GM23338 (cell line): ENCODE data around the gene TRPM2. TPM values are rescaled to one million over a fixed set of nuclear protein-coding genes. Genes with fewer than 3 reads are reported as not detected.

Experiments
- ATAC-seq: fragments of 200-7000 bp; cut with Tn5 transposase; 3 replicates; pipeline ENCODE4 v1.9.1; 2020
- DNase-seq: peaks from one replicate; pipeline ENCODE4 v3.0.0-alpha.2; 2015; ENCODE audit warnings: low spot score
- H2AFZ ChIP-seq: fragments of 200-600 bp; sonication (generic); 2 replicates; pipeline ENCODE4 v1.8.0; 2016; ENCODE audit warnings: antibody characterized with exemption, mild to moderate bottlenecking, moderate library complexity
- H3F3A ChIP-seq: fragments of 200-600 bp; sonication (generic); replicated peaks from 2 replicates; pipeline ENCODE4 v1.8.0; 2017; ENCODE audit warnings: antibody characterized with exemption, mixed run types, low read depth
- H3K27ac ChIP-seq: fragments of 200-600 bp; sonication (generic); 2 replicates; pipeline ENCODE4 v1.6.1; 2016; ENCODE audit warnings: low read depth
- H3K27me3 ChIP-seq: fragments of 200-600 bp; sonication (generic); 2 replicates; pipeline ENCODE4 v1.8.0; 2016; ENCODE audit warnings: mild to moderate bottlenecking, mixed run types, moderate library complexity; ENCODE audit not compliant: insufficient read depth
- H3K36me3 ChIP-seq: fragments of 200-600 bp; sonication (generic); 2 replicates; pipeline ENCODE4 v1.8.0; 2016; ENCODE audit warnings: mild to moderate bottlenecking; ENCODE audit not compliant: insufficient read depth
- H3K4me1 ChIP-seq: fragments of 200-600 bp; sonication (generic); 2 replicates; pipeline ENCODE4 v1.8.0; 2016; ENCODE audit warnings: mild to moderate bottlenecking, moderate library complexity; ENCODE audit not compliant: insufficient read depth
- H3K4me2 ChIP-seq: fragments of 200-600 bp; sonication (generic); 2 replicates; pipeline ENCODE4 v1.7.1; 2017; ENCODE audit warnings: mixed run types
- H3K4me3 ChIP-seq: fragments of 200-600 bp; sonication (generic); 2 replicates; pipeline ENCODE4 v1.6.1; 2016; ENCODE audit warnings: mixed run types
- H3K79me2 ChIP-seq: fragments of 200-600 bp; sonication (generic); replicated peaks from 2 replicates; pipeline ENCODE4 v1.8.0; 2017; ENCODE audit warnings: mild to moderate bottlenecking; ENCODE audit not compliant: insufficient read depth
- H3K9me2 ChIP-seq: fragments of 200-600 bp; sonication (generic); 2 replicates; pipeline ENCODE4 v1.8.0; 2017; ENCODE audit not compliant: insufficient read depth
- H4K20me1 ChIP-seq: fragments of 200-600 bp; sonication (generic); replicated peaks from 2 replicates; pipeline ENCODE4 v1.8.0; 2017; ENCODE audit warnings: mild to moderate bottlenecking; ENCODE audit not compliant: insufficient read depth
- H3K27ac Mint-ChIP-seq: 2 replicates; pipeline ENCODE4 v1.8.0; 2020; ENCODE audit warnings: inconsistent platforms, mild to moderate bottlenecking, moderate library complexity, mixed read lengths
- H3K27me3 Mint-ChIP-seq: 3 replicates; pipeline ENCODE4 v1.8.0; 2022; ENCODE audit warnings: low read depth, mild to moderate bottlenecking, moderate library complexity, mixed read lengths, inconsistent platforms; ENCODE audit not compliant: insufficient read depth, poor library complexity
- H3K36me3 Mint-ChIP-seq: 3 replicates; pipeline ENCODE4 v1.8.0; 2021; ENCODE audit warnings: low read depth, mild to moderate bottlenecking, inconsistent platforms, moderate library complexity, mixed read lengths
- H3K4me1 Mint-ChIP-seq: 3 replicates; pipeline ENCODE4 v1.8.0; 2020; ENCODE audit warnings: mild to moderate bottlenecking, inconsistent platforms, mixed read lengths
- H3K4me3 Mint-ChIP-seq: 3 replicates; pipeline ENCODE4 v1.8.0; 2021; ENCODE audit warnings: moderate library complexity, mild to moderate bottlenecking, inconsistent platforms, mixed read lengths
- H3K9me3 Mint-ChIP-seq: 3 replicates; pipeline ENCODE4 v1.8.0; 2020; ENCODE audit warnings: moderate library complexity, mild to moderate bottlenecking, inconsistent platforms, mixed read lengths
- CREB1 ChIP-seq: fragments of 250-450 bp; sonication (Bioruptor Pico); IDR thresholded peaks from 2 replicates; pipeline ENCODE4 v1.5.0; 2020; ENCODE audit warnings: low read depth, mild to moderate bottlenecking, moderate library complexity
- EZH2 ChIP-seq: fragments of 200-600 bp; sonication (generic); IDR thresholded peaks from one replicate; pipeline ENCODE4 v1.8.0; 2017; ENCODE audit warnings: antibody characterized with exemption, mild to moderate bottlenecking, low read depth; ENCODE audit not compliant: unreplicated experiment
- EZH2phosphoT487 ChIP-seq: fragments of 200-600 bp; sonication (generic); IDR thresholded peaks from one replicate; pipeline ENCODE4 v1.8.1; 2018; ENCODE audit warnings: antibody characterized with exemption; ENCODE audit not compliant: unreplicated experiment
- JUNB ChIP-seq: IDR thresholded peaks from one replicate; pipeline ENCODE4 v1.6.1; 2016; ENCODE audit warnings: antibody characterized with exemption; ENCODE audit not compliant: unreplicated experiment
- NANOG ChIP-seq: IDR thresholded peaks from 2 replicates; pipeline ENCODE4 v1.6.1; 2016; ENCODE audit warnings: antibody characterized with exemption, borderline replicate concordance
- POLR2AphosphoS5 ChIP-seq: IDR thresholded peaks from 2 replicates; pipeline ENCODE4 v1.6.1; 2016; ENCODE audit warnings: antibody characterized with exemption, low read depth
- STAT1 ChIP-seq: IDR thresholded peaks from one replicate; pipeline ENCODE4 v1.6.1; 2016; ENCODE audit warnings: antibody characterized with exemption; ENCODE audit not compliant: unreplicated experiment
- ZNF114 ChIP-seq: fragments of 250-450 bp; sonication (Bioruptor Pico); IDR thresholded peaks from 2 replicates; pipeline ENCODE4 v1.5.0; 2020; ENCODE audit warnings: mild to moderate bottlenecking, moderate library complexity
- ZNF331 ChIP-seq: fragments of 250-450 bp; sonication (Bioruptor Pico); IDR thresholded peaks from 2 replicates; pipeline ENCODE4 v1.5.0; 2020; ENCODE audit warnings: low read depth, mild to moderate bottlenecking, moderate library complexity
- polyA plus RNA-seq: library from polyadenylated mRNA; unstranded; fragments of >200 nt; fragmentation: Nextera tagmentation; extraction: Ambion mirVana; gene quantifications from 2 replicates; pipeline ENCODE4 v1.2.1, GENCODE V29; 2016
- total RNA-seq: library from RNA; depleted of rRNA; stranded (reverse); fragments of >200 nt; shearing (Covaris generic); gene quantifications from 2 replicates; pipeline ENCODE4 v1.2.3, GENCODE V29; 2014
- TF ChIP-seq, protein P1 (sequence below): IDR thresholded peaks from 2 replicates; pipeline ENCODE4 v1.6.1; 2016; ENCODE audit warnings: antibody characterized with exemption
- TF ChIP-seq, protein P2 (sequence below): IDR thresholded peaks from one replicate; pipeline ENCODE4 v1.6.1; 2018; ENCODE audit warnings: antibody characterized with exemption; ENCODE audit not compliant: unreplicated experiment
- TF ChIP-seq, protein P3 (sequence below), 2 experiments: fragments of 200-600 bp in 1 of 2; sonication (generic) in 1 of 2; conservative IDR thresholded peaks; 2 replicates each; pipeline versions ENCODE4 v1.5.1 to v1.6.1; 2016 to 2017; ENCODE audit warnings: antibody characterized with exemption in 2 of 2, low read depth in 2 of 2, mild to moderate bottlenecking in 2 of 2, moderate library complexity in 1 of 2
- TF ChIP-seq, protein P4 (sequence below): fragments of 250-450 bp; sonication (Bioruptor Pico); IDR thresholded peaks from 2 replicates; pipeline ENCODE4 v1.5.0; 2020; ENCODE audit warnings: mild to moderate bottlenecking, moderate library complexity

The TRPM2 gene
- total and polyA plus RNA-seq, 2 experiments from 2014 or later: 0.53 to 0.83 TPM

DNA sequence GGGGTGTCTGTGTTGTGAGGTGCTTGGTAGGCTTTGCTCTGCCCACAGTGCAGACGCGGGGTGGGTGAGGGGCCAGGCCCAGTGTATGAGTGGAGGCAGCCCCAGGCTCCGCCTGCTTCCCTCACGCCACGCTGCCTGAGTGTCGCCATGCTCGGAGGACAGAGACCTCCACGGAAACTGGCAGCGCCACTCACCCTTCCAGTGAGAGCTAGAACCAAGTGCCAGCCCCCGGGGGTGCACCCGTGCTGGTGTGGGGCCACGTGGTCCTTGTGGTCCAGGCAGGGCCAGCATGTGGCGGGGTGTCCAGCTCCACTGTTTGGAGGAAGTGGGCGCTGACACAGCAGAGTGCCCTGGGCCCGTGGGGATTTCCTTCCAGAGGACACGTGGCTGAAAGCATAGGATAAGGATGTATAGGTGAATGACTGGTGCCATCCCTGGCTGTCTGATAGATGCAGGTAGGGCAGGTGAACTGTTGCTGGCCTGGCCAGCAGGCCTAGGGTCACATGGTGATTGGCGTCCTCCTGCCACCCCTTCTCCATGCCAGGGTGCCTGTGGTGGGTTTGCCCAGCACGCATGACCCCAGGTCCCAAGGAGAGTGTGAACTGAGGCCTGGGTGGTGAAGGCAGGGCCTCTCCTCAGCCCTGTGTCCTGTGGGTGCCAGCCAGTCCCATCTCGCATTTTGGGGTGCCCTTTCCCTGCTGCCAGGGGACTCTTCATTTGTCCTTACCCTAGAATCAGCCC is 105.7 kb downstream of the TRPM2 start:
- Histone ChIP-seq H2AFZ (no peak overlapping the region), H3K27me3 (no peaks in the 10 kb centered on the region), H3K9me2 (no peaks in the 10 kb centered on the region), H3K4me2 (no peak overlapping the region), H3K4me1 (no peaks in the 10 kb centered on the region), H3F3A (no peaks in the 10 kb centered on the region), H3K36me3 (no peaks in the 10 kb centered on the region), H3K4me3 (no peak overlapping the region), H4K20me1 (no peaks in the 10 kb centered on the region), H3K27ac (no peak overlapping the region), H3K79me2 (no peaks in the 10 kb centered on the region)
- Mint-ChIP-seq H3K4me1 (peaks cover 13% of the 10 kb centered on the region), H3K4me3 (no peak overlapping the region), H3K9me3 (no peaks in the 10 kb centered on the region; the same call in 2 of the 3 replicates), H3K27ac (no peak overlapping the region), H3K27me3 (peaks cover 16% of the 10 kb centered on the region), H3K36me3 (peaks cover 3% of the 10 kb centered on the region; the same call in 1 of the 3 replicates)
- TF ChIP-seq POLR2AphosphoS5 (no peak), ZNF114 (CRISPR knock-in tag) (no peak), ZNF331 (CRISPR knock-in tag) (no peak), NANOG (no peak), JUNB (no peak), EZH2phosphoT487 (no peak), EZH2 (no peak), STAT1 (no peak), CREB1 (CRISPR knock-in tag) (no peak)
- TF ChIP-seq, protein P1, sequence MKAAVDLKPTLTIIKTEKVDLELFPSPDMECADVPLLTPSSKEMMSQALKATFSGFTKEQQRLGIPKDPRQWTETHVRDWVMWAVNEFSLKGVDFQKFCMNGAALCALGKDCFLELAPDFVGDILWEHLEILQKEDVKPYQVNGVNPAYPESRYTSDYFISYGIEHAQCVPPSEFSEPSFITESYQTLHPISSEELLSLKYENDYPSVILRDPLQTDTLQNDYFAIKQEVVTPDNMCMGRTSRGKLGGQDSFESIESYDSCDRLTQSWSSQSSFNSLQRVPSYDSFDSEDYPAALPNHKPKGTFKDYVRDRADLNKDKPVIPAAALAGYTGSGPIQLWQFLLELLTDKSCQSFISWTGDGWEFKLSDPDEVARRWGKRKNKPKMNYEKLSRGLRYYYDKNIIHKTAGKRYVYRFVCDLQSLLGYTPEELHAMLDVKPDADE: no peak
- TF ChIP-seq, protein P2, sequence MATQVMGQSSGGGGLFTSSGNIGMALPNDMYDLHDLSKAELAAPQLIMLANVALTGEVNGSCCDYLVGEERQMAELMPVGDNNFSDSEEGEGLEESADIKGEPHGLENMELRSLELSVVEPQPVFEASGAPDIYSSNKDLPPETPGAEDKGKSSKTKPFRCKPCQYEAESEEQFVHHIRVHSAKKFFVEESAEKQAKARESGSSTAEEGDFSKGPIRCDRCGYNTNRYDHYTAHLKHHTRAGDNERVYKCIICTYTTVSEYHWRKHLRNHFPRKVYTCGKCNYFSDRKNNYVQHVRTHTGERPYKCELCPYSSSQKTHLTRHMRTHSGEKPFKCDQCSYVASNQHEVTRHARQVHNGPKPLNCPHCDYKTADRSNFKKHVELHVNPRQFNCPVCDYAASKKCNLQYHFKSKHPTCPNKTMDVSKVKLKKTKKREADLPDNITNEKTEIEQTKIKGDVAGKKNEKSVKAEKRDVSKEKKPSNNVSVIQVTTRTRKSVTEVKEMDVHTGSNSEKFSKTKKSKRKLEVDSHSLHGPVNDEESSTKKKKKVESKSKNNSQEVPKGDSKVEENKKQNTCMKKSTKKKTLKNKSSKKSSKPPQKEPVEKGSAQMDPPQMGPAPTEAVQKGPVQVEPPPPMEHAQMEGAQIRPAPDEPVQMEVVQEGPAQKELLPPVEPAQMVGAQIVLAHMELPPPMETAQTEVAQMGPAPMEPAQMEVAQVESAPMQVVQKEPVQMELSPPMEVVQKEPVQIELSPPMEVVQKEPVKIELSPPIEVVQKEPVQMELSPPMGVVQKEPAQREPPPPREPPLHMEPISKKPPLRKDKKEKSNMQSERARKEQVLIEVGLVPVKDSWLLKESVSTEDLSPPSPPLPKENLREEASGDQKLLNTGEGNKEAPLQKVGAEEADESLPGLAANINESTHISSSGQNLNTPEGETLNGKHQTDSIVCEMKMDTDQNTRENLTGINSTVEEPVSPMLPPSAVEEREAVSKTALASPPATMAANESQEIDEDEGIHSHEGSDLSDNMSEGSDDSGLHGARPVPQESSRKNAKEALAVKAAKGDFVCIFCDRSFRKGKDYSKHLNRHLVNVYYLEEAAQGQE: no peak
- TF ChIP-seq, protein P3, sequence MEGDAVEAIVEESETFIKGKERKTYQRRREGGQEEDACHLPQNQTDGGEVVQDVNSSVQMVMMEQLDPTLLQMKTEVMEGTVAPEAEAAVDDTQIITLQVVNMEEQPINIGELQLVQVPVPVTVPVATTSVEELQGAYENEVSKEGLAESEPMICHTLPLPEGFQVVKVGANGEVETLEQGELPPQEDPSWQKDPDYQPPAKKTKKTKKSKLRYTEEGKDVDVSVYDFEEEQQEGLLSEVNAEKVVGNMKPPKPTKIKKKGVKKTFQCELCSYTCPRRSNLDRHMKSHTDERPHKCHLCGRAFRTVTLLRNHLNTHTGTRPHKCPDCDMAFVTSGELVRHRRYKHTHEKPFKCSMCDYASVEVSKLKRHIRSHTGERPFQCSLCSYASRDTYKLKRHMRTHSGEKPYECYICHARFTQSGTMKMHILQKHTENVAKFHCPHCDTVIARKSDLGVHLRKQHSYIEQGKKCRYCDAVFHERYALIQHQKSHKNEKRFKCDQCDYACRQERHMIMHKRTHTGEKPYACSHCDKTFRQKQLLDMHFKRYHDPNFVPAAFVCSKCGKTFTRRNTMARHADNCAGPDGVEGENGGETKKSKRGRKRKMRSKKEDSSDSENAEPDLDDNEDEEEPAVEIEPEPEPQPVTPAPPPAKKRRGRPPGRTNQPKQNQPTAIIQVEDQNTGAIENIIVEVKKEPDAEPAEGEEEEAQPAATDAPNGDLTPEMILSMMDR (conservative IDR thresholded peaks at IDR 0.05; ENCODE audit: low read depth in 2 of 2): no peak
- TF ChIP-seq, protein P4, sequence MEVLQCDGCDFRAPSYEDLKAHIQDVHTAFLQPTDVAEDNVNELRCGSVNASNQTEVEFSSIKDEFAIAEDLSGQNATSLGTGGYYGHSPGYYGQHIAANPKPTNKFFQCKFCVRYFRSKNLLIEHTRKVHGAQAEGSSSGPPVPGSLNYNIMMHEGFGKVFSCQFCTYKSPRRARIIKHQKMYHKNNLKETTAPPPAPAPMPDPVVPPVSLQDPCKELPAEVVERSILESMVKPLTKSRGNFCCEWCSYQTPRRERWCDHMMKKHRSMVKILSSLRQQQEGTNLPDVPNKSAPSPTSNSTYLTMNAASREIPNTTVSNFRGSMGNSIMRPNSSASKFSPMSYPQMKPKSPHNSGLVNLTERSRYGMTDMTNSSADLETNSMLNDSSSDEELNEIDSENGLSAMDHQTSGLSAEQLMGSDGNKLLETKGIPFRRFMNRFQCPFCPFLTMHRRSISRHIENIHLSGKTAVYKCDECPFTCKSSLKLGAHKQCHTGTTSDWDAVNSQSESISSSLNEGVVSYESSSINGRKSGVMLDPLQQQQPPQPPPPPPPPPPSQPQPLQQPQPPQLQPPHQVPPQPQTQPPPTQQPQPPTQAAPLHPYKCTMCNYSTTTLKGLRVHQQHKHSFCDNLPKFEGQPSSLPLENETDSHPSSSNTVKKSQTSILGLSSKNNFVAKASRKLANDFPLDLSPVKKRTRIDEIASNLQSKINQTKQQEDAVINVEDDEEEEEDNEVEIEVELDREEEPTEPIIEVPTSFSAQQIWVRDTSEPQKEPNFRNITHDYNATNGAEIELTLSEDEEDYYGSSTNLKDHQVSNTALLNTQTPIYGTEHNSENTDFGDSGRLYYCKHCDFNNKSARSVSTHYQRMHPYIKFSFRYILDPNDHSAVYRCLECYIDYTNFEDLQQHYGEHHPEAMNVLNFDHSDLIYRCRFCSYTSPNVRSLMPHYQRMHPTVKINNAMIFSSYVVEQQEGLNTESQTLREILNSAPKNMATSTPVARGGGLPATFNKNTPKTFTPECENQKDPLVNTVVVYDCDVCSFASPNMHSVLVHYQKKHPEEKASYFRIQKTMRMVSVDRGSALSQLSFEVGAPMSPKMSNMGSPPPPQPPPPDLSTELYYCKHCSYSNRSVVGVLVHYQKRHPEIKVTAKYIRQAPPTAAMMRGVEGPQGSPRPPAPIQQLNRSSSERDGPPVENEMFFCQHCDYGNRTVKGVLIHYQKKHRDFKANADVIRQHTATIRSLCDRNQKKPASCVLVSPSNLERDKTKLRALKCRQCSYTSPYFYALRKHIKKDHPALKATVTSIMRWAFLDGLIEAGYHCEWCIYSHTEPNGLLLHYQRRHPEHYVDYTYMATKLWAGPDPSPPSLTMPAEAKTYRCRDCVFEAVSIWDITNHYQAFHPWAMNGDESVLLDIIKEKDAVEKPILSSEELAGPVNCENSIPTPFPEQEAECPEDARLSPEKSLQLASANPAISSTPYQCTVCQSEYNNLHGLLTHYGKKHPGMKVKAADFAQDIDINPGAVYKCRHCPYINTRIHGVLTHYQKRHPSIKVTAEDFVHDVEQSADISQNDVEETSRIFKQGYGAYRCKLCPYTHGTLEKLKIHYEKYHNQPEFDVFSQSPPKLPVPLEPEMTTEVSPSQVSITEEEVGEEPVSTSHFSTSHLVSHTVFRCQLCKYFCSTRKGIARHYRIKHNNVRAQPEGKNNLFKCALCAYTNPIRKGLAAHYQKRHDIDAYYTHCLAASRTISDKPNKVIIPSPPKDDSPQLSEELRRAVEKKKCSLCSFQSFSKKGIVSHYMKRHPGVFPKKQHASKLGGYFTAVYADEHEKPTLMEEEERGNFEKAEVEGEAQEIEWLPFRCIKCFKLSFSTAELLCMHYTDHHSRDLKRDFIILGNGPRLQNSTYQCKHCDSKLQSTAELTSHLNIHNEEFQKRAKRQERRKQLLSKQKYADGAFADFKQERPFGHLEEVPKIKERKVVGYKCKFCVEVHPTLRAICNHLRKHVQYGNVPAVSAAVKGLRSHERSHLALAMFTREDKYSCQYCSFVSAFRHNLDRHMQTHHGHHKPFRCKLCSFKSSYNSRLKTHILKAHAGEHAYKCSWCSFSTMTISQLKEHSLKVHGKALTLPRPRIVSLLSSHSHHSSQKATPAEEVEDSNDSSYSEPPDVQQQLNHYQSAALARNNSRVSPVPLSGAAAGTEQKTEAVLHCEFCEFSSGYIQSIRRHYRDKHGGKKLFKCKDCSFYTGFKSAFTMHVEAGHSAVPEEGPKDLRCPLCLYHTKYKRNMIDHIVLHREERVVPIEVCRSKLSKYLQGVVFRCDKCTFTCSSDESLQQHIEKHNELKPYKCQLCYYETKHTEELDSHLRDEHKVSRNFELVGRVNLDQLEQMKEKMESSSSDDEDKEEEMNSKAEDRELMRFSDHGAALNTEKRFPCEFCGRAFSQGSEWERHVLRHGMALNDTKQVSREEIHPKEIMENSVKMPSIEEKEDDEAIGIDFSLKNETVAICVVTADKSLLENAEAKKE (CRISPR knock-in tag): no peak
- DNase-seq (no peak), ATAC-seq (no peak)
